Sigmoid colon (tissue), 7 donors: ENCODE results near the gene SLC2A13. TPM values are rescaled to one million over a fixed set of nuclear protein-coding genes. Genes with fewer than 3 reads are reported as not detected.

Experiments
- DNase-seq: peaks from one replicate; pipeline ENCODE4 v3.0.0-alpha.2; 2019
- H3K27ac ChIP-seq, 4 donors: fragments of 200-600 bp; sonication (generic); one replicate each; pipeline ENCODE4 v1.5.1; 2016 to 2019; ENCODE audit warnings: mild to moderate bottlenecking in 1 of 4
- H3K27me3 ChIP-seq, 3 donors: fragments of 200-600 bp; sonication (generic); one replicate each; pipeline ENCODE4 v1.5.1; 2019; ENCODE audit warnings: mild to moderate bottlenecking in 1 of 3
- H3K36me3 ChIP-seq, 4 donors: fragments of 200-600 bp; sonication (generic); one replicate each; pipeline ENCODE4 v1.5.1; 2016 to 2019
- H3K4me1 ChIP-seq, 4 donors: fragments of 200-600 bp; sonication (generic); one replicate each; pipeline ENCODE4 v1.5.1; 2017 to 2019
- H3K4me3 ChIP-seq, 4 donors: fragments of 200-600 bp; sonication (generic); one replicate each; pipeline ENCODE4 v1.5.1; 2017 to 2019; ENCODE audit warnings: mild to moderate bottlenecking in 2 of 4, moderate library complexity in 1 of 4
- H3K9me3 ChIP-seq, 4 donors: fragments of 200-600 bp in 3 of 4; sonication (generic) in 3 of 4; one replicate each; pipeline versions ENCODE4 v1.5.1 to v1.6.1; 2013 to 2019
- CTCF ChIP-seq, 4 experiments: fragments of 450-650 bp in 3 of 4; fragments of 200-600 bp in 1 of 4; IDR thresholded peaks; one replicate each; pipeline ENCODE4 v1.5.1; 2016 to 2019; ENCODE audit warnings: antibody characterized with exemption in 4 of 4, mild to moderate bottlenecking in 3 of 4, moderate library complexity in 2 of 4
- EP300 ChIP-seq, 4 donors: sonication (generic); formaldehyde crosslinking; IDR thresholded peaks; one replicate each; pipeline ENCODE4 v1.6.1; 2017; ENCODE audit warnings: antibody characterized with exemption in 4 of 4
- POLR2A ChIP-seq, 2 donors: fragments of 450-650 bp; IDR thresholded peaks; one replicate each; pipeline ENCODE4 v1.6.1; 2016; ENCODE audit warnings: antibody characterized with exemption in 2 of 2, mild to moderate bottlenecking in 2 of 2, moderate library complexity in 2 of 2
- POLR2AphosphoS5 ChIP-seq, 4 donors: sonication (generic); formaldehyde crosslinking; IDR thresholded peaks; one replicate each; pipeline ENCODE4 v1.6.1; 2017; ENCODE audit warnings: antibody characterized with exemption in 4 of 4
- WGBS, 2 donors: extraction: QIAGEN DNeasy Blood & Tissue Kit; methylation state at CpG; one replicate each; pipeline ENCODE4 v1.1.7; 2013; 5-methylcytosine and 5-hydroxymethylcytosine counted together
- intact Hi-C: fragments of 100-400 bp; cut with DNase I; formaldehyde crosslinking; loops from one replicate; pipeline ENCODE4 v1.15.1; 2023
- polyA plus RNA-seq, 3 donors: library from polyadenylated mRNA; stranded (reverse); fragments of 200-250 nt; gene quantifications; one replicate each; pipeline ENCODE4 v1.2.3, GENCODE V29; 2013
- total RNA-seq, 4 donors: library from RNA; depleted of rRNA; stranded (reverse); fragments of >200 nt; gene quantifications; one replicate each; pipeline ENCODE4 v1.1.0, GENCODE V29; 2016
- donor health status: healthy with polysubstance abuse.
- donor health status: Bipolar disorder and iron deficiency.
- donor health status: healthy.

The SLC2A13 gene
- total and polyA plus RNA-seq, 7 donors, result 1.8 to 32.3 (median 20.2) TPM

- H3K27me3 ChIP-seq, result no peaks in the 10 kb centered on the region
- no peak overlapping the region for H3K27ac ChIP-seq
- intact Hi-C loops, result no loop called here
- no peak for TF ChIP-seq CTCF (IDR thresholded peaks at IDR 0.05)
- TF ChIP-seq EP300 (IDR thresholded peaks at IDR 0.05), result no peak
- TF ChIP-seq POLR2AphosphoS5 (IDR thresholded peaks at IDR 0.05), result no peak
- TF ChIP-seq POLR2A (IDR thresholded peaks at IDR 0.05), result no peak
- H3K4me1 ChIP-seq, result no peaks in the 10 kb centered on the region
- no peaks in the 10 kb centered on the region for H3K9me3 ChIP-seq
- peaks cover 0 to 8% (median 0%) of the 10 kb centered on the region in 4 donors for H3K36me3 ChIP-seq
- H3K4me3 ChIP-seq, result no peak overlapping the region
- no peak for DNase-seq
These were observed 83.0 kb downstream of the SLC2A13 start for GRCh38 chr12:40022850-40023249.

- peaks cover 0 to 5% (median 0%) of the 10 kb centered on the region in 4 donors for H3K4me1 ChIP-seq
- H3K9me3 ChIP-seq, result no peaks in the 10 kb centered on the region
- intact Hi-C loops, result no loop called here
- H3K36me3 ChIP-seq, result no peaks in the 10 kb centered on the region
- no peaks in the 10 kb centered on the region for H3K27me3 ChIP-seq
- TF ChIP-seq POLR2AphosphoS5 (IDR thresholded peaks at IDR 0.05) (no peak), CTCF (IDR thresholded peaks at IDR 0.05) (no peak), EP300 (IDR thresholded peaks at IDR 0.05) (no peak), POLR2A (IDR thresholded peaks at IDR 0.05) (no peak)
- H3K4me3 ChIP-seq, result no peak overlapping the region
- WGBS, 2 donors, result 94 to 97% methylated on average over 4 of the region's 4 CpGs
- no peak overlapping the region for H3K27ac ChIP-seq
- DNase-seq, result no peak
These were observed 85.6 kb downstream of the SLC2A13 start for GRCh38 chr12:40020261-40020691.

- TF ChIP-seq CTCF (IDR thresholded peaks at IDR 0.05) (no peak), POLR2AphosphoS5 (IDR thresholded peaks at IDR 0.05) (no peak), EP300 (IDR thresholded peaks at IDR 0.05) (no peak), POLR2A (IDR thresholded peaks at IDR 0.05) (no peak)
- Histone ChIP-seq H3K27me3 (no peaks in the 10 kb centered on the region), H3K27ac (no peak overlapping the region), H3K4me3 (no peak overlapping the region), H3K9me3 (no peaks in the 10 kb centered on the region), H3K36me3 (no peaks in the 10 kb centered on the region), H3K4me1 (peaks cover 0 to 13% (median 6%) of the 10 kb centered on the region in 4 donors)
- DNase-seq, result no peak
- WGBS, 2 donors, result 26 to 64% methylated on average over 1 of the region's 1 CpG
- intact Hi-C loops, result no loop called here
These were observed 88.4 kb downstream of the SLC2A13 start for GRCh38 chr12:40017488-40017887.

- no peaks in the 10 kb centered on the region for H3K9me3 ChIP-seq
- intact Hi-C loops, result no loop called here
- TF ChIP-seq CTCF (IDR thresholded peaks at IDR 0.05), result no peak
- TF ChIP-seq POLR2A (IDR thresholded peaks at IDR 0.05), result no peak
- TF ChIP-seq POLR2AphosphoS5 (IDR thresholded peaks at IDR 0.05), result no peak
- no peak for TF ChIP-seq EP300 (IDR thresholded peaks at IDR 0.05)
- no peak for DNase-seq
- no peak overlapping the region for H3K4me3 ChIP-seq
- H3K4me1 ChIP-seq, result peaks cover 0 to 18% (median 9%) of the 10 kb centered on the region in 4 donors
- no peaks in the 10 kb centered on the region for H3K27me3 ChIP-seq
- WGBS, 2 donors, result 13 to 51% methylated on average over 3 of the region's 3 CpGs
- no peak overlapping the region for H3K27ac ChIP-seq
- H3K36me3 ChIP-seq, result no peaks in the 10 kb centered on the region
These were observed 88.9 kb downstream of the SLC2A13 start for GRCh38 chr12:40016980-40017379.

- no peak for DNase-seq
- H3K27me3 ChIP-seq, result no peaks in the 10 kb centered on the region
- no peaks in the 10 kb centered on the region for H3K9me3 ChIP-seq
- H3K36me3 ChIP-seq, result no peaks in the 10 kb centered on the region
- no peak overlapping the region for H3K4me3 ChIP-seq
- H3K4me1 ChIP-seq, result peaks cover 0 to 26% (median 16%) of the 10 kb centered on the region in 4 donors
- intact Hi-C loops, result no loop called here
- TF ChIP-seq POLR2AphosphoS5 (IDR thresholded peaks at IDR 0.05) (no peak), EP300 (IDR thresholded peaks at IDR 0.05) (no peak), POLR2A (IDR thresholded peaks at IDR 0.05) (no peak), CTCF (IDR thresholded peaks at IDR 0.05) (no peak)
- H3K27ac ChIP-seq, result no peak overlapping the region
- WGBS, 2 donors, result 48 to 86% methylated on average over 2 of the region's 2 CpGs
These were observed 90.0 kb downstream of the SLC2A13 start for GRCh38 chr12:40015881-40016280.
